ENCODE results near the gene SH3RF3.
"Not testable (repeated sequence)": the region's sequence is repeated elsewhere in the genome, so short reads cannot be mapped to it uniquely, and the experiment has no call there.

SH3RF3 gene

DNA sequence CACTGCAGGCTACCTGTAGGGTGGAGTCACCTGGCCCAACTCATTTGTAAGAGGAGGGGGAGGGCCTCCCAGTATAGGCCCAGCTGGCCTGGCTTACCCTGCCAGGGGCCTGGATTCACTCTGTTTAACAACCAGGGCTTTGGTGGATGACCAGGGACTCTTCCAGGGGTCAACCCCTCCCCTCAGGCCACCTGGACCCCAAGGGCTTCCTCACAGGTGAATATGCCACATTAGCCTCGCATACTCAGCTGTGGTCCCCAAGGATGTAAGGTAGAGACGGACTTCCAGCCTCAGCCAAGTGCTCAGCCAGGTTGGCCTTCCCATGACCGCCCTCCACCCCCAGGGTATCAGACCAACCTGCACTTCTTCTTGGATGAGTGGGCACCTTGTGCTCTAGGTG is 8.8 kb upstream of the SH3RF3 start:
- DNase-seq = no peak

GRCh38 chr2:109120686-109121085 is 8.3 kb upstream of the SH3RF3 start:
- not testable (repeated sequence) for DNase-seq

- no peak for DNase-seq
Observed at GRCh38 chr2:109123586-109124201, 5.3 kb upstream of the SH3RF3 start.

DNA sequence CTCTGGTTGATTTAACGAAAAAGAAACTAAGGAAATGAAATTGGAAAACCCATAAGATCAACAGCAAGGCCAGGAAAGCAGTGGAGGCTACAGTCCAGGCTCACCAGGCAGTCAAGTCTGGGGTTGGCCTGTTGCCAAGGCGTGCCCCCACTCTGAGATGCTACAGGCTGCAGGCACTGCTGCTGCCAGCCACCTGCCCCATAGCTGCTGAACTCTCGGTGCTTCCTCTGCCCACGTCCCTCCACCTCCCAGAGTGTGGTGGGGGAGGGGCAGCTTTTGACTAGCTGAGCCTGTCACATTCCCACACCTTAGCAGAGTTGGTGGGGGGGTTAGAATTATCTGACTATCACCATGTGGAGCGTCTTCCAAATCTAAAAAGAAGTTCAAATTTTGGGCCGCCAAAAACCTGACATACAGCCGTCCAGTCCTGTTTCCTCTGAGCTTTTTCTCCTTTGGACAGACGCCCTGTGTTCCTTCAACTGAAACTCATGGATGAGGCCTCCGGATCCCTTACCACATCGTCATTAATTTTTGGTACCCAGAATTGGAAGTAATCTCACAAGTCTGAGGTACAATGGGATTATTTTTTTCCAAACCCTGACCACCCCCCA is 3.9 kb upstream of the SH3RF3 start:
- DNase-seq = no peak

- DNase-seq = no peak
Observed at GRCh38 chr2:109125593-109126500, 3.2 kb upstream of the SH3RF3 start.

DNA sequence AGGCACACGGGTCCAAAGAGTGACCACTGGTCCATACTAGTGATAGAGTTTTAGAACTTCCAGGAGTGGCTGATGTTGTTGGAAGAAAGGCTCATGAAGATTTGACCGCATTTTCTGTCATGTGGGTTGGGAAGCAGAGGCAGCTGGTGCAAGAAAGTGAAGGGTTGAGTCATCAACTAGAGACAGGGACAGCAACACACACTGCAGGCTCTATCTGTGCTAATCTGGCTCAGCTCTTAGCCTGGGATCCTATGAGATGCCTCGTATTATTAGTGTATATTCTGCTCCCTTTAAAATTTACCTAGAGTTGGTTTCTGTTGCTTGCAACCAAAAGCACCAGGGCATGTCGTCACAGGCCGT is 2.5 kb upstream of the SH3RF3 start:
- no peak for DNase-seq

GRCh38 chr2:109127556-109127955 is 1.4 kb upstream of the SH3RF3 start:
- DNase-seq = no peak

GRCh38 chr2:109128048-109128615 is 873 bp upstream of the SH3RF3 start:
- peak; percentile 57 for DNase-seq

DNA sequence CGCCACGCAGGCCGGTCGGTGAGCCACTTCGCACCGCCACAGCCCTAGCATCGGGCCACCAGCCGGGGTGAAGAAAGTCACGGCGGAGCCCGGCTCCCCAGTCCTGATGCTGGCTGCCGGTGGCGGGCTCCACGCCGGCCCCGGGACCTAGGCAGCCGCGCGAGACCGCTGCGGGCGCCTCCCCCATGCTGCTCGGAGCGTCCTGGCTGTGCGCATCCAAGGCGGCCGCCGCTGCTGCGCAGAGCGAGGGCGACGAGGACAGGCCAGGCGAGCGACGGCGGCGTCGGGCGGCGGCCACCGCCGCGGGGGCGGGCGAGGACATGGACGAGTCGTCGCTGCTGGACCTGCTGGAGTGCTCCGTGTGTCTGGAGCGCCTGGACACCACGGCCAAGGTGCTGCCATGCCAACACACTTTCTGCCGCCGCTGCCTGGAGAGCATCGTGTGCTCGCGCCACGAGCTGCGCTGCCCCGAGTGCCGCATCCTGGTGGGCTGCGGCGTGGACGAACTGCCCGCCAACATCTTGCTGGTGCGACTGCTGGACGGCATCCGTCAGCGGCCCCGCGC is 433 bp downstream of the SH3RF3 start:
- DNase-seq = no peak

DNA sequence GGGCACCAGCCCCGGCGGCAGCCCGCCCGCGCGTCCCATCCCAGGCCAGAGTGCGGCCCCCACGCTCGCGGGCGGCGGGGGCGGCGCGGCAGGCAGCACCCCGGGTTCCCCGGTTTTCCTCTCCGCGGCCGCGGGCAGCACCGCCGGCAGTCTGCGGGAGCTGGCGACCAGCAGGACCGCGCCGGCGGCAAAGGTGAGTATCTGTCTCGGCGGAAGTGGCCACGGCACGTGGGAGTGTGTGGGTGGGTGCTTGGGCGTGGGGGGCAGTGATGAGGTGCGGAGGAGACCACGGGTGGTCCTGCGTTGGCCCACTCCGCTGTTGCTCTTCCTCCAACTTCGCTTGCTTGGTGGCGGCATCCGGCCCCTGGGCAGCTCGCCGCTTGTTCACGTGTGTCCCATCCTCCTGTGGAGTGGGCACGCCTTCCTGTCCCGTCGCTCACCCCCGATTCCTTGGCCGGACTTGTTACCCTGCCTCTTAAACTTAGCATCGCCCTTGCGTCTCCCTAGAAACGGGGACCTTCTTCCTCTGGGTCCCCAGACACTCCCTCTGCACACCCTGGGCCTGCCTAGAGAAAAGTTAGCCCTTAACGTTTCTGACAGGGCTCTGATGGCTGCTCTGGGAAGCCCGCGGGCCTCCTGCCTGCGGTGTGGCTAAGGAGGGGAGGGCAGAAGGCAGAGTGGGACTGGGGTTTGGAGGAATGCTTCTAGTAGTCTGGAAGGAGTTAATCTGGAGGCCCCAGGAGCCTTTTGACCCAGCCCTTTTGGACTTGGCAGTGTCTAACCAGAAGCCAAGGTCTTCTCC is 1.1 kb downstream of the SH3RF3 start:
- DNase-seq = no peak

DNA sequence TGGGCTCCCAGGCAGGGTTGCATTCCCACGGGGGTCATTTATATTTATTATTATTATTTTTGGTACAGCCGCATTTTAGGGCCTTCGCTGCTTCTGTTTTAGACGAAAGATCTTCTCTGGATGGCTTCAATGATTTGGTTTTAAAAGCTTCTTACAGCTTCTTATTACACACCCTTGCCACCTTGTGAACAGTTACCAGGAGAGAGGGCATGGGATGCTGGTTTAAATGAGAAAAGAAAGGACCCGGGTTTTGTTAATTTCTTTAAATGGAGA is 1.7 kb downstream of the SH3RF3 start:
- DNase-seq = no peak

GRCh38 chr2:109131777-109132176 is 2.8 kb downstream of the SH3RF3 start:
- DNase-seq = no peak

DNA sequence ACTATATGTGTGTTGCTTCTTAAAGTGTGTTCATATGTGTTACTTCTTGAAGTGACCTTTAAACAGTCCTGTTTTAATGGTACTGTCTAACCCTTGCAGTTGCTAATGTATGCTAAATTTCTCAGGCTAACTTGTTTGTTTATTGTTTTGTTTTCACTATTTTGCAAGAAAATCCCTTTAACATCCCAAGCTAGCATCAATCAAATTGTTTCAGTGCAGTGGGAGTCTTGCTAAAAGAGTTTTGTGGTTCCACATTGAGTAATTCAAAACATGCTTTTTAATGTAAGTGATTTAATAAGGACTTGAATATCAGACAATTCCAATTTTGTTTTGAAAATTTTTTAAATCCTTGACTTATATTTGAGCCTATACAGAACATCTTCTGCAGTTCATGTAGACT is 3.6 kb downstream of the SH3RF3 start:
- DNase-seq = no peak

- no peak for DNase-seq
Observed at GRCh38 chr2:109133746-109134145, 4.7 kb downstream of the SH3RF3 start.

DNA sequence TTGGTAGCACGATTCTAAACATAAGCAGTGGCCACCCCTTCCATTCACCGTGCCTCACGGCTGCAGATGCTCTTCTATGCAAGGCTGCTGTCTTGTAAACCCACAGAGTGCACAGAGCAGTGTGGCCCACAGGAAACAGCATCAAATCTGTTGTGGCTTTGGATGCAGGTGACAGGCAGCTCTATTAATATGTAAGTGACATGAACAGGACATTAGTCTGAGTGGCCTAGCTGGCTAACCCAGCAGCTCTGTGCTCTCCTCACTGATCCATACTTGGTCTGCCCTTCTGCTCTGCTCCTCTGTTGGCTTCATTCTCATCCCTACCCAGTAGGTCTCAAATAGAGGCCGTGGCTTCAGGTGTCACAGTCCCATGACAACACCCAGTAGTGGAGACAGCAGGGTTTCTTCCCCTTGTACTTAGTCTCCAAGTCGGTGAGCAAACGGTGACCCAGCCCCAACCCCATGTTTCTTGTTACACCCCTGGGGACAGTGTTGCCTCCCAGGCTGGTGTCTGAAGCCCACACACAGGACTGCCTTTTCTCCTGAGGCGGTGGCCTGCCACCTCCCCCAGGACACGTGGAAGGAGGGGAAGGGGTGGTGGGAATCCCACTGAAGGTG is 5.8 kb downstream of the SH3RF3 start:
- DNase-seq = peak; percentile 24

DNA sequence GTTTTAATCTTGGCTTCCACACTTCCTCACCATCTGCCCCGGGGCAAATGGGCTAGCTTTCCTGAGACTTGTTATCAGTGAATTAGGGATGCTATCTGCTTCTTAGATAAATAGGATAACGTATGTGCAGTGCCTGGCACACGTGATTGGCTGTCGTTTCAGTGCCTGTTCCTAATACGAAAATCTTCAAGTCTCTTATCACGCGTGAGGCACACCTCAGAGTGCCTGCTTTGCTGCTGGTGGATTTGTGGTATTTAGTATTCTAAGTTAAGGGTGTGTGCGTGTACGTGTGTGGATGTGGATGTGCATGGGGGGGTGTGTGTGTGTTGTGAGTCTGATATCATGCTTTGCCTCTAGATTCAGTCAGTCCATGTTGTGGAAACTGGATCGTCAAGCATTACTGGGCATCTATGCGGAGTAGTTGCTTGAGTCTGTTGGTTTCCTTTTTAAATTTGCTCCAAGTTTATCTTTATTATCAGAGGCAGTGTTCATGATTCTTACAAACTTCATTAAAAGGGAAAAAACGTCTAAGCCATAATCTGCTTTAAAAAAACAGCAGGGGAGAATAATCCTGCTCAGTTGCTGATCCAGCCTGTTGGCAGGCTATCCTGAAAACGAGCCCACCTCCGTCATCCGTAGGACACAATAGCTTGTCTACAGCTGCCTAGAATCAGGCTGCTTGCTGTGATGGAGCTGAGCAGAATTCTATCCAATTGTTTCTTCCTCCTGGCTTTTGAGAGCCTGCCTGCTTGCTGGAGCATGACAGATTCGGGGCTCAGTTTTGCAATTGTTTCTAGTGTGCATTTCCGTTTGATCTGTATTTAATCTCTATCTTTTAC is 6.6 kb downstream of the SH3RF3 start:
- no peak for DNase-seq

DNA sequence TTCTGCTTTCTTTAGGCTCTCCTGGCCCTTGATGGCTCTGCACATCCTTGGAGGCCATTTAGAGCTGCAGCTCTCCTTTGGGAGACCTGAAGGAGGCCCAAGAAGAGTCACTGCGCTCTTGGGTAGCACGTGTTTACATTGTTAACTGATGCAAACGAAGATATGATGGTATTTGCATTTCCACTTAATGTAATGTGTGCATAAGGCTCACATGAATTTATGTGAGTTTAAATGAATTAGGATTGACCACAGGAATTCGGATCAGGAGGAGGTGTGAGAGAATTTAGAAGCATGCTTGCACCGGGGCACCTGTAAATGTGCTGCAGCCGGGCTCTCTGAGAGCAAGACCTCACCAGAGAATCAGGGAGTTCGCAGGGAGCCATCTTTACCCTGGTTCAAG is 7.5 kb downstream of the SH3RF3 start:
- DNase-seq = no peak

DNA sequence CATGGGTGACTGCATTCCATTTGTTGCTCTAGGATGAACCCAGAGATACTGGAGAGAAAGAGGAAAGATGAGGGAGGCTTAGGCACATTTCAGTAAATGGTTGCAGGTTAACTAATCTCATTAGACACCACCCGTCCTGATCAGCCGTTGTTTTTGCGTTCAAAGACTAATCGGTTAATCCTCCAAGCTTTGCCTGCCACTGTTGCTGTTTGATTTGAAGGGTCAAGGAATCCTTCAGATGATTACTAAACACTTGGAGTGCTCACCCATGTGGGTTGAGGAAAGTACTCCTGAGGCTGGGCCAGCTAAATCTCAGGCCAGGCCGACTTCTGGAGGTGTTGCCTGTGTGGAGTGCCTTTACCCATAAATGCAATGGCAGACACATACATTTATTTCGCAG is 8.6 kb downstream of the SH3RF3 start:
- no peak for DNase-seq

GRCh38 chr2:109138449-109138848 is 9.4 kb downstream of the SH3RF3 start:
- no peak for DNase-seq

DNA sequence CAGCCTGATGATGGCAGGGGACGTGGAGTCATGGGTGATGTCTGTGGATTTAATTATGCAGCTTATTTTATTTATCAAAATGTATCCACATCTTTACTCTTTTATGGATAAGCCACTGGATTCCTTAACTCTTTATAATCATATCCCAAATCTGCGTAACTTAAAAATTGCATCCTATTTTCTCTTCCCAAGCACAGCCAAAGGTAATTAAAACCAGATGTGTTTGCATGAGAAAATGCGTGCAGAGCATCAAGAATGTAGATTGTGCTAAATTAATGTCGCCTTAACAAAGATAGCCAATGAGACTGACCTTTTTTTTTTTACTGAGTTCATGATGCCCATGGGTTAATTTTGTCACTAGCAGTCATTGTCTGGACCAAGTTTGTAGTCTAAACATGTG is 10.0 kb downstream of the SH3RF3 start:
- DNase-seq = no peak

DNA sequence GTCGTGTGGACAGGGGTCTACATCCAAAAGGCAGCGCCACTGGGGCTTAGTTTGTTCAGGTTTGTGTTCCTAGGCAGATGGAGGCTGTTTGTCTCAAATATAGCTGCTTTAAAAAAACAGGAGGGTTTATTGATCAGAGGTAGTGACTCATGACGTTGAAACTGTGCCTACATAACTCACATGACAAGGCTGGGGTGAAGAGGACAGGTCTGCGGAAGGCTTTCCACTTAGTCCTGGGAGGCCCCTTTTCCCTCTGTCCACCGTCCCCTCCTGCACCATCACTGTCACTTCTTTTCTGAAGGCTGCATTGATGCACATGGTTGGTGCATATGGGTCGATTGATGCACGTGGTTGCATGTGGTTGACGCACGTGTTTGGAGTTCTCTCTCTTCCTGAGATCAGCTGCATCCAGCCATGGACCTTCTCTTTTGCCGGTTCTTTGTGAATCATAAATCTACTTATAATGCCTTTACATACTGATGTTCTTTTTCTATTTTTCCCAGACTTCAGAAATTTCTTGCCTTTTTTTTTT is 10.9 kb downstream of the SH3RF3 start:
- DNase-seq = no peak

Data from NK-92 treated with Interleukin-12 subunit alpha and Interleukin-12 subunit beta, amount 100 ng/mL, for 24 hours (cell line).